Right lobe of liver (tissue), 6 donors: ENCODE measurements around the gene ZFP62. TPM values are rescaled to one million over a fixed set of nuclear protein-coding genes. Genes with fewer than 3 reads are reported as not detected.

Source experiments
- ATAC-seq, 4 donors: fragments of 200-7000 bp; cut with Tn5 transposase; one replicate each; pipeline ENCODE4 v1.9.1; 2020; ENCODE audit warnings: mild to moderate bottlenecking in 4 of 4, moderate library complexity in 4 of 4
- DNase-seq, 3 donors: peaks; one replicate each; pipeline ENCODE4 v3.0.0-alpha.2; 2020
- H3K27ac ChIP-seq, 3 donors: fragments of 200-600 bp; one replicate each; pipeline ENCODE4 v1.8.0; 2022
- H3K27me3 ChIP-seq, 2 donors: fragments of 200-600 bp; one replicate each; pipeline ENCODE4 v1.8.0; 2022
- H3K36me3 ChIP-seq, 4 donors: fragments of 200-600 bp; sonication (generic) in 1 of 4; one replicate each; pipeline versions ENCODE4 v1.5.1 to v1.8.0; 2017 to 2022; ENCODE audit warnings: control low read depth in 1 of 4
- H3K4me1 ChIP-seq, 4 donors: fragments of 200-600 bp; sonication (generic) in 1 of 4; one replicate each; pipeline versions ENCODE4 v1.5.1 to v1.8.0; 2017 to 2022; ENCODE audit warnings: control low read depth in 1 of 4
- H3K4me3 ChIP-seq, 3 donors: fragments of 200-600 bp; one replicate each; pipeline ENCODE4 v1.8.0; 2022
- H3K9me3 ChIP-seq, 4 donors: fragments of 200-600 bp; sonication (generic) in 1 of 4; one replicate each; pipeline versions ENCODE4 v1.5.1 to v1.8.0; 2017 to 2022; ENCODE audit warnings: control low read depth in 1 of 4
- CTCF ChIP-seq, 4 donors: fragments of 200-600 bp in 3 of 4; fragments of 450-650 bp in 1 of 4; IDR thresholded peaks; one replicate each; pipeline versions ENCODE4 v1.5.1 to v1.8.0; 2016 to 2022; ENCODE audit warnings: antibody characterized with exemption in 4 of 4, mild to moderate bottlenecking in 2 of 4
- POLR2A ChIP-seq: fragments of 450-650 bp; IDR thresholded peaks from one replicate; pipeline ENCODE4 v1.6.1; 2017; ENCODE audit warnings: antibody characterized with exemption, mild to moderate bottlenecking
- WGBS: methylation state at CpG from one replicate; pipeline ENCODE4 v1.1.6; 2018; ENCODE audit warnings: low coverage, low lambda C conversion rate; ENCODE audit not compliant: insufficient coverage; ENCODE audit errors: missing lambda C conversion rate; 5-methylcytosine and 5-hydroxymethylcytosine counted together
- intact Hi-C, 2 donors: fragments of 100-400 bp; cut with DNase I; formaldehyde crosslinking; loops; one replicate each; pipeline versions ENCODE4 v1.11.2 to v1.14.1; 2022
- total RNA-seq, 6 experiments: library from RNA; depleted of rRNA in 2 of 6; stranded (reverse); fragments of >200 nt in 2 of 6; fragmentation: NEBNext Ultra II Directional in 3 of 6; extraction: Animal tissue kit (Norgen Biotek cat#: 25700) in 3 of 6; gene quantifications; one replicate each; pipeline versions ENCODE4 v1.1.0 to v1.2.4, GENCODE V29; 2016 to 2023
- donor health status: DM: no; HTN: yes; CAD: no.
- donor health status: DM: no; HTN: no; CAD: no.
- donor health status: DM: no; HTN: no; CAD: no.
- donor health status: DM: no; HTN: yes; CAD: no.
- donor health status: DM: no; HTN: yes; CAD: no.

Gene ZFP62
- total RNA-seq, 6 experiments from 2014 or later: 3.6 to 9.0 (median 6.0) TPM

GRCh38 chr5:180810959-180811622, 50.0 kb downstream of the ZFP62 start:
- H3K36me3 ChIP-seq: no peaks in the 10 kb centered on the region
- intact Hi-C loops: no loop called here
- TF ChIP-seq POLR2A (no peak), CTCF (IDR thresholded peaks at IDR 0.05) (no peak)
- no peaks in the 10 kb centered on the region for H3K9me3 ChIP-seq
- peak overlapping the region; percentile 93 to 98 (median 93) for H3K27ac ChIP-seq
- peaks cover 0 to 37% (median 7%) of the 10 kb centered on the region in 4 donors for H3K4me1 ChIP-seq
- ATAC-seq (no peak), DNase-seq (no peak)
- H3K4me3 ChIP-seq: peak overlapping the region; percentile 54 to 82 (median 80)
- 19% methylated on average over 11 of the region's 30 CpGs for WGBS
- no peaks in the 10 kb centered on the region for H3K27me3 ChIP-seq

DNA sequence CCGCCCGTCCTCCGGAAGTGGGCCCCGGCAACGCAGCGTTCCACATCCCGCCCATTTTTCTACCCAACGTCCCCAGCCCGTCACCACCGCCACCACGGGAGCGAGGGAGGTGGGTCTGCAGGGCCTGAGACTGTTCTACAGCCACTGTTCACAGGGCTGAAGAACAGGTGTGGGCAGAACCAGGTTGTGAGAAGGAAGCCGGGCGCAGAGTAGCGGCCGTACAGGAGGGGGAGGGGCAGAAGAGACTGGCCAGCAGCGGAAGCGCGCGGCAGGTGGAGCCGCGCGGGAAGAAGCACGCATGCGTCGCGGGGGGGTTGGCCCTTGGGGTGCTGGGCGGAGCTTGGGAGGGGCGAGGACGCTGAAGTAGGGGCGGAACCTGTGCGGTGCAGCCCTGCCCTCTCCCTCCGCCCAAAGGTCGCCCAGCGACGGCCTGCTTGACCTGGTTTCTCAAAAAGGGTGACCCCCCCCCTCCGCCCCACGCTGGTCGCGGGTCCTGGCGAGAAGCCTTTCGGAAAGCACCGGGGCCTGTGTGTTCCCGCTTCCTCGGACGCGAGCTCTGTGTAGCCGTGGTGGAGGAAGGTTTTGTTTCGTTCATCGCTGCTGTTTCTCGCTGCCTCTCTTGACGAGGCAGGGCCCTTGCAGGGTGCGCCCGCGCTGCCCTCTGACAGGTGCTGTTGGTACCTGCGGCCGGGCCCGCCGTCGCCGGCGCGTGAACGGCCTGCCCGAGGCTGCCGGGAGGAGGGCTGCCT, 50.7 kb downstream of the ZFP62 start:
- peak overlapping the region; percentile 54 to 82 (median 80) for H3K4me3 ChIP-seq
- DNase-seq: peak; percentile 99
- WGBS: 2% methylated on average over 11 of the region's 66 CpGs
- peak overlapping the region; percentile 93 to 98 (median 93) for H3K27ac ChIP-seq
- H3K27me3 ChIP-seq: no peaks in the 10 kb centered on the region
- ATAC-seq: peak; percentile 84 to 92 (median 86)
- peaks cover 0 to 2% (median 0%) of the 10 kb centered on the region in 4 donors for H3K36me3 ChIP-seq
- TF ChIP-seq CTCF (IDR thresholded peaks at IDR 0.05): no peak
- TF ChIP-seq POLR2A: peak; percentile 74
- intact Hi-C loops: no loop called here
- no peaks in the 10 kb centered on the region for H3K9me3 ChIP-seq
- peaks cover 0 to 44% (median 9%) of the 10 kb centered on the region in 4 donors for H3K4me1 ChIP-seq

DNA sequence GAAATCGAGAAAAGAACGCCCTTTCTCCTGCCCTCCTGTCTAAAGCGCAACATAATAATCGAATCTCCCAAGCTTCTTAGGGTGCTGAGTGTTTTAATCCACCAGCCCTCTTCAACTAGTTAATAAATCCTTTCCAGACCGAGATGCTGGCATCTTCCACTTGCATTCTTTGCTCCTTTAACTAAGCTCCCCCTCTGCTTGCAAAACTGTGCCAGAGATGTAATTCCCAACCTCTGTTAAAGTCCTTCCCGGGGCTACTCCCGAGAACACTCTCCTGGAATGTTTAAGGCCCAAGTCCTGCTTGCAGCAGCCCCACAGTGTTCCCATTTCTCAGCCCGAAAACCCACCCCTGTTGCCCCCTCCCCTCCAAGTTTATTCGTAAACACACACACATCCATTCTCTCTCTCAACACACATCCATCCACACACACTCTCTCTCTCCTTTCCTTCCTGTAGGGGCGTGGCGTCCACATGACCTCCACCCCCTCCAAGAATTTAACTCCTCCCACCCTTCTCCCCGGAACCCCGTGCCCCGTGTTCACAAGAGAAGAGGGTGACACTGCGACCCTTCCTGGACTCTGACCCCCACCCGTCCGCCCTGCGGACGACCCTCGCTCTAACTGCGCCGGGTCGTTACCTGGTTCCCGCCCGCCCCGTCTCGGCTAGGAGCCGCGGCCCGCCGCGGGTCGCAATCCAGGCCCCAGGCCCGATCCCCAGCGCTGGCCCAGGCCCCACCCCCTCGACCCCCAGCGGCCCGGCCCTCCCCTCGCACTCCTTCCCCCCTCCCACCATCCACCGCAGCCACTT, 51.5 kb downstream of the ZFP62 start:
- Histone ChIP-seq H3K27me3 (no peaks in the 10 kb centered on the region), H3K36me3 (peaks cover 0 to 4% (median 0%) of the 10 kb centered on the region in 4 donors), H3K27ac (peak overlapping the region; percentile 93 to 98 (median 93)), H3K4me1 (peaks cover 0 to 47% (median 12%) of the 10 kb centered on the region in 4 donors), H3K4me3 (peak overlapping the region; percentile 54 to 82 (median 80)), H3K9me3 (no peaks in the 10 kb centered on the region)
- WGBS: 4% methylated on average over 32 of the region's 40 CpGs
- intact Hi-C loops: no loop called here
- ATAC-seq: peak; percentile 75 to 85 (median 79)
- DNase-seq: peak; percentile 92 to 94 (median 92)
- no peak for TF ChIP-seq CTCF (IDR thresholded peaks at IDR 0.05)
- TF ChIP-seq POLR2A: no peak

- DNase-seq (peak in 1 of 3 donors; percentile 72), ATAC-seq (peak in 2 of 4 donors; percentile 10 to 36)
- H3K4me3 ChIP-seq: peak overlapping the region; percentile 51 to 82 (median 80)
- 28% methylated on average over 5 of the region's 5 CpGs for WGBS
- H3K36me3 ChIP-seq: peaks cover 0 to 4% (median 0%) of the 10 kb centered on the region in 4 donors
- intact Hi-C loops: no loop called here
- TF ChIP-seq CTCF (IDR thresholded peaks at IDR 0.05) (no peak), POLR2A (no peak)
- H3K9me3 ChIP-seq: no peaks in the 10 kb centered on the region
- H3K27ac ChIP-seq: peak overlapping the region; percentile 37 to 98 (median 93)
- H3K4me1 ChIP-seq: peaks cover 0 to 57% (median 17%) of the 10 kb centered on the region in 4 donors
- H3K27me3 ChIP-seq: no peaks in the 10 kb centered on the region
Measured at GRCh38 chr5:180808461-180809000, 52.5 kb downstream of the ZFP62 start.
